Thyroid gland (tissue), 4 donors: ENCODE results near the gene PLEKHB2.
"Not testable (repeated sequence)": the region's sequence is repeated elsewhere in the genome, so short reads cannot be mapped to it uniquely, and the experiment has no call there.

Source experiments
- POLR2A ChIP-seq, 2 donors: fragments of 450-650 bp; IDR thresholded peaks; one replicate each; pipeline ENCODE4 v1.6.1; 2017; ENCODE audit warnings: antibody characterized with exemption in 2 of 2, mild to moderate bottlenecking in 2 of 2, moderate library complexity in 1 of 2
- TF ChIP-seq, protein P1 (sequence below), 6 experiments: fragments of 200-600 bp in 3 of 6; fragments of 450-650 bp in 3 of 6; sonication (generic) in 3 of 6; IDR thresholded peaks; one replicate each; pipeline ENCODE4 v1.5.1; 2016 to 2019; ENCODE audit warnings: antibody characterized with exemption in 6 of 6, mild to moderate bottlenecking in 2 of 6, inconsistent platforms in 1 of 6, moderate library complexity in 1 of 6

DNA sequence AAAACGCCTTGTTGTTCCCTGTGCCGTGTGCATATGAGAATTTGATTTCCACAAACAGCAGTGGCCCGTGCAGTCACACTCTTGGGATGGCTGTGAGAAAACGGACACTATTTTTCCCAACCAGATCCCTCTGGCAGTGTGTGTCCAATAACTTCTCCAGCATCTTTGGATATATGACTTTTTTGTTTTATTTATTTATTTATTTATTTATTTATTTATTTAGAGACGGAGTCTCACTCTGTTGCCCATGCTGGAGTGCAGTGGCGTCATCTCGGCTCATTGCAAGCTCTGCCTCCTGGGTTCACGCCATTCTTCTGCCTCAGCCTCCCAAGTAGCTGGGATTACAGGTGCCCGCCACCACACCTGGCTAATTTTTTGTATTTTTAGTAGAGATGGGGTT lies 45.0 kb downstream of the PLEKHB2 start:
- TF ChIP-seq, protein P1, sequence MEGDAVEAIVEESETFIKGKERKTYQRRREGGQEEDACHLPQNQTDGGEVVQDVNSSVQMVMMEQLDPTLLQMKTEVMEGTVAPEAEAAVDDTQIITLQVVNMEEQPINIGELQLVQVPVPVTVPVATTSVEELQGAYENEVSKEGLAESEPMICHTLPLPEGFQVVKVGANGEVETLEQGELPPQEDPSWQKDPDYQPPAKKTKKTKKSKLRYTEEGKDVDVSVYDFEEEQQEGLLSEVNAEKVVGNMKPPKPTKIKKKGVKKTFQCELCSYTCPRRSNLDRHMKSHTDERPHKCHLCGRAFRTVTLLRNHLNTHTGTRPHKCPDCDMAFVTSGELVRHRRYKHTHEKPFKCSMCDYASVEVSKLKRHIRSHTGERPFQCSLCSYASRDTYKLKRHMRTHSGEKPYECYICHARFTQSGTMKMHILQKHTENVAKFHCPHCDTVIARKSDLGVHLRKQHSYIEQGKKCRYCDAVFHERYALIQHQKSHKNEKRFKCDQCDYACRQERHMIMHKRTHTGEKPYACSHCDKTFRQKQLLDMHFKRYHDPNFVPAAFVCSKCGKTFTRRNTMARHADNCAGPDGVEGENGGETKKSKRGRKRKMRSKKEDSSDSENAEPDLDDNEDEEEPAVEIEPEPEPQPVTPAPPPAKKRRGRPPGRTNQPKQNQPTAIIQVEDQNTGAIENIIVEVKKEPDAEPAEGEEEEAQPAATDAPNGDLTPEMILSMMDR (IDR thresholded peaks at IDR 0.05): not testable (repeated sequence)
- not testable (repeated sequence) for TF ChIP-seq POLR2A (IDR thresholded peaks at IDR 0.05)
